Measurements from ENCODE around the gene EPB41L1. TPM values are rescaled to one million over a fixed set of nuclear protein-coding genes. Genes with fewer than 3 reads are reported as not detected.

The EPB41L1 gene
- polyA plus RNA-seq, 1 donor (not counting 4 experiments of a cell fraction or from before 2014, with no cell fraction given): 1.2 TPM

DNA sequence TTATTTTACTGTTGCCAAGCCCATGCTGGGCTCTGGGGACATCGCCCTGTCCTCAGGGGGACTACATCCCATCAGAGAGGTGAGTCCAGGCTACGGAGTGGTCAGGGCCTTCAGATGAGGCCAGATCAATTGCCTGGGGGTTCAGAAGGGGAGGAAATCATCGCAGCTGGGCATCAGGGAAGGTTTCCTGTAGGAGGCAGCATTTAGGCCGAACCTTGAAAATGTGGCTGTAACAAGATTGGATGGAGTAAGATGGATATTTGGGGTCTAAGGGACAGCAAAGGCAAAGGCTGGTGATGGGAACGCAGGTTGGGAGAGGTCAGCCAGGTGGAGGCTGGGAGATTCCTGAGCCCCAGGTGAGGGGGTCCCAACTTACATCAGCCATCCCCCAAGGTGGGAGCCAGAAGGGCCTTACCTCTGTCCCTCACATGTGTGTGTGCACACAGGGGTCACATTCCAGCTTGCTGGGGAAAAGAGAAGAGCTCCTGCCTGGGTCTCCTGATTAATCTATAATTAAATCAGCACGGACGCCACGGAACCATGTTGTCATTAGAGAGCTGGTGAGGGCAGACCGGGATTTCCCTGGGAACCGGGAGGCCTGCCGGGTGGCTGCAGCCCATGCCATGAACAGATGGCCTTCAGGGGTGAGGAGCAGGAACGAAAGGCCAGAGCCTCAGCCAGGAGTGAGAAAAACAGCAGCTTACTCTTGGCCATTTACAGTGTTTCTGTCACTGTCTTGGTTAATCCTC lies 121.1 kb downstream of the EPB41L1 start:
- no peak for FAIRE-seq
- dilution Hi-C loops (cut with MboI; ENCODE audit: extremely low pct_ligation_motif_present, low sequenced_read_pairs): no loop called here
- H3K27me3 ChIP-seq (ENCODE audit: control insufficient read depth, extremely low read depth, insufficient read depth, low read length): no peaks in the 10 kb centered on the region

DNA sequence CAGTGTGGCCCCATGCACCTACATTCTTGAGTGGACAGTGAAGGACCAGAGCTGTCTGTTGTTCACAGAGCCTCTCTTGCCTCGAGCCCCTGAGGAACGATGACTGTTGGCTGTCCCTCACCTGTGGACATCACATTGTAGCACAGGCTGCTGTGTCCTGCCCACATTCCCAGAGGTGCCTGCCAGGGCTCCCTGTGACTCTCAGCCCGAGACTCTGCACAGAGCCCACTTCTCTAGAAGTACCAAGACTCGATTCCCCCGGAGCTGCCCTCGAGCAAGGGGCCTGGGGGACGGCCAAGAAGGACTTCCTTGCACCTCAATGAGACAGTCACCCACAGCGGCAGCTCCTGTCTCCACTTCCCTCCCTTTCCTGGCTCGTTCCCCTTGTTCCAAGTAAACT lies 123.0 kb downstream of the EPB41L1 start:
- TF ChIP-seq EZH2 (IDR thresholded peaks at IDR 0.05; ENCODE audit: low read length): no peak
- TF ChIP-seq, protein P1, sequence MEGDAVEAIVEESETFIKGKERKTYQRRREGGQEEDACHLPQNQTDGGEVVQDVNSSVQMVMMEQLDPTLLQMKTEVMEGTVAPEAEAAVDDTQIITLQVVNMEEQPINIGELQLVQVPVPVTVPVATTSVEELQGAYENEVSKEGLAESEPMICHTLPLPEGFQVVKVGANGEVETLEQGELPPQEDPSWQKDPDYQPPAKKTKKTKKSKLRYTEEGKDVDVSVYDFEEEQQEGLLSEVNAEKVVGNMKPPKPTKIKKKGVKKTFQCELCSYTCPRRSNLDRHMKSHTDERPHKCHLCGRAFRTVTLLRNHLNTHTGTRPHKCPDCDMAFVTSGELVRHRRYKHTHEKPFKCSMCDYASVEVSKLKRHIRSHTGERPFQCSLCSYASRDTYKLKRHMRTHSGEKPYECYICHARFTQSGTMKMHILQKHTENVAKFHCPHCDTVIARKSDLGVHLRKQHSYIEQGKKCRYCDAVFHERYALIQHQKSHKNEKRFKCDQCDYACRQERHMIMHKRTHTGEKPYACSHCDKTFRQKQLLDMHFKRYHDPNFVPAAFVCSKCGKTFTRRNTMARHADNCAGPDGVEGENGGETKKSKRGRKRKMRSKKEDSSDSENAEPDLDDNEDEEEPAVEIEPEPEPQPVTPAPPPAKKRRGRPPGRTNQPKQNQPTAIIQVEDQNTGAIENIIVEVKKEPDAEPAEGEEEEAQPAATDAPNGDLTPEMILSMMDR (optimal IDR thresholded peaks at IDR 0.05 in 1 of 3, IDR thresholded peaks at IDR 0.05 in 1 of 3, conservative IDR thresholded peaks at IDR 0.05 in 1 of 3; ENCODE audit: extremely low read depth in 1 of 3, insufficient read depth in 2 of 3, low read length in 3 of 3): no peak
- no peaks in the 10 kb centered on the region for H3K27me3 ChIP-seq (ENCODE audit: control insufficient read depth, extremely low read depth, insufficient read depth, low read length)

More for the DNA sequence above, 121.1 kb downstream of the EPB41L1 start:
- no peak overlapping the region for H2AFZ ChIP-seq (ENCODE audit: control insufficient read depth, low read length)
- H3K4me1 ChIP-seq (ENCODE audit: control insufficient read depth, extremely low read depth, insufficient read depth, low read length): no peaks in the 10 kb centered on the region
- H4K20me1 ChIP-seq (ENCODE audit: control insufficient read depth, extremely low read depth, insufficient read depth, low read length): no peaks in the 10 kb centered on the region
- H3K9me3 ChIP-seq (ENCODE audit: control insufficient read depth, low read depth, low read length): no peaks in the 10 kb centered on the region
- H3K9ac ChIP-seq (ENCODE audit: control insufficient read depth, extremely low read depth, insufficient read depth, low read length): no peak overlapping the region
- DNase-seq (ENCODE audit: low read depth, low spot score): no peak
- H3K9me1 ChIP-seq (ENCODE audit: control insufficient read depth, extremely low read depth, insufficient read depth, low read length): no peaks in the 10 kb centered on the region
- no peaks in the 10 kb centered on the region for H3K36me3 ChIP-seq (ENCODE audit: control insufficient read depth in 2 of 2, extremely low read depth in 1 of 2, insufficient read depth in 2 of 2, low read length in 2 of 2)
- no peak overlapping the region for H3K27ac ChIP-seq (ENCODE audit: control insufficient read depth, insufficient read depth, low read length)
- no peaks in the 10 kb centered on the region for H3K79me2 ChIP-seq (ENCODE audit: control insufficient read depth, insufficient read depth, low read length)
- no peak overlapping the region for H3K4me2 ChIP-seq (ENCODE audit: control insufficient read depth, extremely low read depth, insufficient read depth, low read depth, low read length)
- TF ChIP-seq, protein P1 (optimal IDR thresholded peaks at IDR 0.05 in 1 of 3, IDR thresholded peaks at IDR 0.05 in 1 of 3, conservative IDR thresholded peaks at IDR 0.05 in 1 of 3; ENCODE audit: extremely low read depth in 1 of 3, insufficient read depth in 2 of 3, low read length in 3 of 3): no peak
- TF ChIP-seq EZH2 (IDR thresholded peaks at IDR 0.05; ENCODE audit: low read length): no peak
- no peak overlapping the region for H3K4me3 ChIP-seq (ENCODE audit: control insufficient read depth in 2 of 3, extremely low read depth in 1 of 3, insufficient read depth in 2 of 3, low read depth in 1 of 3, low read length in 3 of 3)

More for the DNA sequence above, 123.0 kb downstream of the EPB41L1 start:
- dilution Hi-C loops (cut with MboI; ENCODE audit: extremely low pct_ligation_motif_present, low sequenced_read_pairs): no loop called here
- Histone ChIP-seq H3K9me1 (ENCODE audit: control insufficient read depth, extremely low read depth, insufficient read depth, low read length) (no peaks in the 10 kb centered on the region), H3K9me3 (ENCODE audit: control insufficient read depth, low read depth, low read length) (no peaks in the 10 kb centered on the region), H3K79me2 (ENCODE audit: control insufficient read depth, insufficient read depth, low read length) (no peaks in the 10 kb centered on the region), H4K20me1 (ENCODE audit: control insufficient read depth, extremely low read depth, insufficient read depth, low read length) (no peaks in the 10 kb centered on the region), H3K36me3 (ENCODE audit: control insufficient read depth in 2 of 2, extremely low read depth in 1 of 2, insufficient read depth in 2 of 2, low read length in 2 of 2) (no peaks in the 10 kb centered on the region), H3K4me3 (ENCODE audit: control insufficient read depth in 2 of 3, extremely low read depth in 1 of 3, insufficient read depth in 2 of 3, low read depth in 1 of 3, low read length in 3 of 3) (no peak overlapping the region), H3K9ac (ENCODE audit: control insufficient read depth, extremely low read depth, insufficient read depth, low read length) (no peak overlapping the region), H2AFZ (ENCODE audit: control insufficient read depth, low read length) (no peak overlapping the region), H3K4me2 (ENCODE audit: control insufficient read depth, extremely low read depth, insufficient read depth, low read depth, low read length) (no peak overlapping the region), H3K4me1 (ENCODE audit: control insufficient read depth, extremely low read depth, insufficient read depth, low read length) (no peaks in the 10 kb centered on the region), H3K27ac (ENCODE audit: control insufficient read depth, insufficient read depth, low read length) (no peak overlapping the region)
- DNase-seq (ENCODE audit: low read depth, low spot score) (no peak), FAIRE-seq (no peak)
